ENCODE data around the gene GPRIN1. TPM values are rescaled to one million over a fixed set of nuclear protein-coding genes. Genes with fewer than 3 reads are reported as not detected.
"Not testable (repeated sequence)": the region's sequence is repeated elsewhere in the genome, so short reads cannot be mapped to it uniquely, and the experiment has no call there.

Gene GPRIN1
- total and polyA plus RNA-seq, 2 experiments from 2014 or later, result 0.27 to 0.79 TPM

DNA sequence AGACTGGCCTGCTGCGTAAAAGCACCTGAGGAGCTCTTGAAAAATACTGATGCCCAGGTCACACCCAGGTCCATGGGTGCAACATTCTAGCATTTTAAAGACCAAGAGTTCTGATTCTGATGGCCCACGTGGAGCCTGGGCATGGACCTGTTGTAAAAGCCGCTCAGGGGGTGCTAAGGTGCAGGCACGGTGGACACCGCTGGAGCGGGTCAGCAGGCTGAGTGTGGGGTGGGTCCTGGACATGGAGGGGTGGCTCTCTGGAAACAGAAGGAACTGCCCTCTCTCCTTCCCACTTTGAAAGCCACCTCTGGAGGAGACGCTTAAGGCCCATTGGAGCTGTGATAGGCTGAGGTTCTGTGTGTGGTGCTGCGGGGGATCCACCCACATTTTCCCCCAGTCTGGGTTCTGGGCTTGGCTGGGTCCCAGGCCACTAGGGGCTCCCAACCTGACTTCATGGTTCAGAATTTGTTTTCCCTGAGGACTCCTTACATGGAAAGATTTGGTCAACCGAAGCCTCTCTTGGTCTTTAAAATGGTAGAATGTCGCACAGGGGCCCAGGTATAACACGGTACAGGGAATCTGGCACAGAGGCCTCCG is 16.6 kb downstream of the GPRIN1 start:
- Histone ChIP-seq H3K27me3 (no peaks in the 10 kb centered on the region), H3K4me3 (no peak overlapping the region), H3K4me1 (ENCODE audit: low read depth) (no peaks in the 10 kb centered on the region), H3K27ac (no peak overlapping the region), H3K36me3 (no peaks in the 10 kb centered on the region), H3K9me3 (ENCODE audit: low read depth) (no peaks in the 10 kb centered on the region)
- TF ChIP-seq, protein P1, sequence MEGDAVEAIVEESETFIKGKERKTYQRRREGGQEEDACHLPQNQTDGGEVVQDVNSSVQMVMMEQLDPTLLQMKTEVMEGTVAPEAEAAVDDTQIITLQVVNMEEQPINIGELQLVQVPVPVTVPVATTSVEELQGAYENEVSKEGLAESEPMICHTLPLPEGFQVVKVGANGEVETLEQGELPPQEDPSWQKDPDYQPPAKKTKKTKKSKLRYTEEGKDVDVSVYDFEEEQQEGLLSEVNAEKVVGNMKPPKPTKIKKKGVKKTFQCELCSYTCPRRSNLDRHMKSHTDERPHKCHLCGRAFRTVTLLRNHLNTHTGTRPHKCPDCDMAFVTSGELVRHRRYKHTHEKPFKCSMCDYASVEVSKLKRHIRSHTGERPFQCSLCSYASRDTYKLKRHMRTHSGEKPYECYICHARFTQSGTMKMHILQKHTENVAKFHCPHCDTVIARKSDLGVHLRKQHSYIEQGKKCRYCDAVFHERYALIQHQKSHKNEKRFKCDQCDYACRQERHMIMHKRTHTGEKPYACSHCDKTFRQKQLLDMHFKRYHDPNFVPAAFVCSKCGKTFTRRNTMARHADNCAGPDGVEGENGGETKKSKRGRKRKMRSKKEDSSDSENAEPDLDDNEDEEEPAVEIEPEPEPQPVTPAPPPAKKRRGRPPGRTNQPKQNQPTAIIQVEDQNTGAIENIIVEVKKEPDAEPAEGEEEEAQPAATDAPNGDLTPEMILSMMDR (IDR thresholded peaks at IDR 0.05; ENCODE audit: low read depth, low read length), result no peak
- no peak for DNase-seq (ENCODE audit: low read depth in 1 of 2, low spot score in 1 of 2)

DNA sequence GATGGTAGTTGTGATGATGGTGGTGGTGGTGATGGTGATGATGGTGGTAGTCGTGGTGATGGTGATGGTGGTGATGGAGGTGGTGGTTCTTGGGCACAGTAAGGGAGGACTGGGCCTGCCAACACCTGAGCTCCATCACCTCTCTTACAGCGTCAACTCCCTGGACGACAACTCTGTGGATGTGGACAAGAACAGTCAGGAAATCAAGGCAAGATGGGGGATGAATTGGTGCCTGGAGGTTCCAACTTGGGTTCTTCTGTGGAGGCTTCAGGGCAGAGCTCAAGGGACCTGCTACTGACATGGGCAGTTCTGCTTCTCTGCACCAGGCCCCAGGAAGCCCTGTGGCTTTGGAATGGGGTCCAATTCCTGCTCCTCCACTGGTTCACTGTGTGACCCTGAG is 17.4 kb downstream of the GPRIN1 start:
- Histone ChIP-seq H3K36me3 (no peaks in the 10 kb centered on the region), H3K4me1 (ENCODE audit: low read depth) (no peaks in the 10 kb centered on the region), H3K27me3 (no peaks in the 10 kb centered on the region), H3K4me3 (no peak overlapping the region), H3K27ac (no peak overlapping the region), H3K9me3 (ENCODE audit: low read depth) (no peaks in the 10 kb centered on the region)
- TF ChIP-seq, protein P1 (IDR thresholded peaks at IDR 0.05; ENCODE audit: low read depth, low read length), result no peak
- DNase-seq (ENCODE audit: low read depth in 1 of 2, low spot score in 1 of 2), result no peak

DNA sequence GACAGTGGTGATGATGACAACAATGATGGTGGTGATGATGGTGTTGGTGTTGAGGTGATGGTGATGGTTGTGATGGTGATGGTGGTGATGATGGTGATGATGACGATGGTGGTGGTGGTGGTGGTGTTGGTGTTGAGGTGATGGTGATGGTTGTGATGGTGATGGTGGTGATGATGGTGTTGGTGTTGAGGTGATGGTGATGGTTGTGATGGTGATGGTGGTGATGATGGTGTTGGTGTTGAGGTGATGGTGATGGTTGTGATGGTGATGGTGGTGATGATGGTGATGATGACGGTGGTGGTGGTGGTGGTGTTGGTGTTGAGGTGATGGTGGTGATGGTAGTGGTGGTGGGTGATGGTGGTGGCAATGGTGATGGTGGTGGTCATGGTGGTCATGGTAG is 18.3 kb downstream of the GPRIN1 start:
- not testable (repeated sequence) for H3K9me3 ChIP-seq (ENCODE audit: low read depth); H3K4me1 ChIP-seq (ENCODE audit: low read depth); H3K27me3 ChIP-seq; H3K4me3 ChIP-seq; DNase-seq (ENCODE audit: low read depth in 1 of 2, low spot score in 1 of 2); H3K36me3 ChIP-seq; H3K27ac ChIP-seq

DNA sequence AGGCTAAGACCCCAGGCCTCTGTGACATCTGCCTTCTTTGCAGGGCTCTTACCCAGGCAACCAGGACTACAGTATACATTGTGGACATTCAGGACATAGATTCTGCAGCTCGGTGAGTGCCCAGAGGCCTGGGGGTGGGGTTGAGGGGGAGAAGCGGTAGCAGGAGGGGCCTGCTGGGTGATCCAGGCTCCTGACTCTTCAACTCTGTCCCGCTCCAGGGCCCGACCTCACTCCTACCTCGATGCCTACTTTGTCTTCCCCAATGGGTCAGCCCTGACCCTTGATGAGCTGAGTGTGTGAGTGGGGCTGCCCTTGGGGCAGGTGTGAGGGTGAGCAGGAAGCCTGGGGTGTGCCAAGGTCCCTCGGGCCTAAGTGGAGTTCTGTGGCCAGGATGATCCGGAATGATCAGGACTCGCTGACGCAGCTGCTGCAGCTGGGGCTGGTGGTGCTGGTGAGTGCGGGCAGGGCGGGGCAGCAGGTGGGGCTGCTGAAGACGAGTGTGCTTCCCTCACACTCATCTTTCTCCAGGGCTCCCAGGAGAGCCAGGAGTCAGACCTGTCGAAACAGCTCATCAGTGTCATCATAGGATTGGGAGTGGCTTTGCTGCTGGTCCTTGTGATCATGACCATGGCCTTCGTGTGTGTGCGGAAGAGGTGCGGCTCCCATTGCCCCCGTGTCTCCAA is 19.8 kb downstream of the GPRIN1 start:
- DNase-seq (ENCODE audit: low read depth in 1 of 2, low spot score in 1 of 2), result no peak
- no peaks in the 10 kb centered on the region for H3K36me3 ChIP-seq
- TF ChIP-seq, protein P1 (IDR thresholded peaks at IDR 0.05; ENCODE audit: low read depth, low read length), result no peak
- no peak overlapping the region for H3K27ac ChIP-seq
- no peaks in the 10 kb centered on the region for H3K4me1 ChIP-seq (ENCODE audit: low read depth)
- H3K4me3 ChIP-seq, result no peak overlapping the region
- H3K27me3 ChIP-seq, result no peaks in the 10 kb centered on the region
- peaks cover 2% of the 10 kb centered on the region for H3K9me3 ChIP-seq (ENCODE audit: low read depth)

DNA sequence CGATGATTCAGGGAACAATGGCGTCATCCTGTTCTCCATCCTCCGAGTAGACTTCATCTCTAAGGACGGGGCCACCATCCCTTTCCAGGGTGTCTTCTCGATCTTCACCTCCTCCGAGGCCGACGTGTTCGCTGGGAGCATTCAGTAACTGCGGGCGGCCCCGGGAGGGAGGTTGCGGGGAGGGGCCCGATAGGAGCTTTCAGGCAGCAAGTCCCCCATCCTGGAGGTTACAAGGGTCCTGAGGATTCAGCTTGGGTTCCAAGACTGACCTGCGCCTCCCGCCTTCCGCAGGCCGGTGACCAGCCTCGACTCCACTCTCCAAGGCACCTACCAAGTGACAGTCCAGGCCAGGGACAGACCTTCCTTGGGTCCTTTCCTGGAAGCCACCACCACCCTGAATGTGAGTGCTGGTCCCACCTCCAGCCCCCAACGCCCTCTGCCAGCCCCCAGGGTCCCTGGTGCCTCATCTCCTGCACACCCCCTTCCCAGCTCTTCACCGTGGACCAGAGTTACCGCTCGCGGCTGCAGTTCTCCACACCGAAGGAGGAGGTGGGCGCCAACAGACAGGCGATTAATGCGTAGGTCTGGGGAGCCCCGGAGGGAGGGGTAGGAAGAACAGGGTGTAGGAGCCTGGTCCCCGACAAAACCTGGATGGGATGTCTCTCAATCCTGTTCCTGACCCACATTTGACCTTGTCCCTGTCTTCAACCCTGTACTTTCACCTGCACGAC is 20.8 kb downstream of the GPRIN1 start:
- Histone ChIP-seq H3K27me3 (no peaks in the 10 kb centered on the region), H3K9me3 (ENCODE audit: low read depth) (peaks cover 2% of the 10 kb centered on the region), H3K36me3 (no peaks in the 10 kb centered on the region), H3K4me1 (ENCODE audit: low read depth) (no peaks in the 10 kb centered on the region), H3K4me3 (no peak overlapping the region), H3K27ac (no peak overlapping the region)
- TF ChIP-seq, protein P1 (IDR thresholded peaks at IDR 0.05; ENCODE audit: low read depth, low read length), result no peak
- DNase-seq (ENCODE audit: low read depth in 1 of 2, low spot score in 1 of 2), result no peak

DNA sequence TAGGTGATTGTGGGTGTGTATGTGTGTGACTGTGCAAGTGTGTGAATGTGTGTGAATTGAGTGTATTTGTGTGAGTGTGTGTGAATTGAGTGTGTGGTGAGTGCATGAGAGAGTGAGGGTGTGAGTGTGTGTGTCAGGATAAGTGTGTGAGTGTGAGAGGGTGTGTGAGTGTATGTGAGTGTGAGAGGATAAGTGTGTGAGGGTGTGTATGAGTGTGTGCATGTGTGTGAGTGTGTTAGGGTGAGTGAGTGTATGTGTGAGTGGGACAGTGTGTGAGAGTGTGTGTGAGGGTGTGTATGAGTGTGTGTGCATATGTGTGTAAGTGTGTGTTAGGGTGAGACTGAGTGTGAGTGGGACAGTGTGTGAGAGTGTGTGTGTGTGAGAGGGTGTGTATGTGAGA is 21.7 kb downstream of the GPRIN1 start:
- TF ChIP-seq, protein P1 (IDR thresholded peaks at IDR 0.05; ENCODE audit: low read depth, low read length), result no peak
- no peak for DNase-seq (ENCODE audit: low read depth in 1 of 2, low spot score in 1 of 2)
- Histone ChIP-seq H3K27me3 (no peaks in the 10 kb centered on the region), H3K9me3 (ENCODE audit: low read depth) (peaks cover 2% of the 10 kb centered on the region), H3K27ac (no peak overlapping the region), H3K36me3 (no peaks in the 10 kb centered on the region), H3K4me1 (ENCODE audit: low read depth) (no peaks in the 10 kb centered on the region), H3K4me3 (no peak overlapping the region)
